OCI-LY3 (cell line): ENCODE measurements around the gene KLB.

Experiments
- EZH2phosphoT487 ChIP-seq: fragments of 200-600 bp; shearing (Covaris generic); IDR thresholded peaks from 2 replicates; pipeline ENCODE4 v1.6.1; 2018; ENCODE audit warnings: antibody characterized with exemption, mixed run types, low read depth
- TF ChIP-seq, protein P1 (sequence below): fragments of 200-600, 300-600 bp; sonication (generic); IDR thresholded peaks from 2 replicates; pipeline ENCODE4 v1.5.1; 2014; ENCODE audit warnings: antibody characterized with exemption, low read length, low read depth

DNA sequence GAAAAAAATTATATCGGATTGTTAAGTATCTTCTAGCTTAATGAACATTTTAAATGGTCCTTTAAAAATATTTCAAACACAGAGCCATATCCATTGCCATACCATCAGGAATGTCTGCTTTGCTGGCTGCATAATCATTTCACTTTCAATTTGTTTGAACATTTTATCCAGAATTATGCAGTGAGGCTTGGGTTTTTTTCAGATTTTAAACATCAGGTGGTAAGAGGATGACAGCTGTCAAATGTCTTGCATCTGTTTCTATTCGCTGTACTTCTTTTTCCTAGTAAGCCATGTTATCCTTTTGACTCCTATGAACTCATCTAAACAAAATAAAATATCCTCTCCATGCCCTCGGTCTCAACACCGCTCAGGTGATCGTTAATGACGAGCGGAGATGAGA is 41.4 kb upstream of the KLB start:
- TF ChIP-seq, protein P1, sequence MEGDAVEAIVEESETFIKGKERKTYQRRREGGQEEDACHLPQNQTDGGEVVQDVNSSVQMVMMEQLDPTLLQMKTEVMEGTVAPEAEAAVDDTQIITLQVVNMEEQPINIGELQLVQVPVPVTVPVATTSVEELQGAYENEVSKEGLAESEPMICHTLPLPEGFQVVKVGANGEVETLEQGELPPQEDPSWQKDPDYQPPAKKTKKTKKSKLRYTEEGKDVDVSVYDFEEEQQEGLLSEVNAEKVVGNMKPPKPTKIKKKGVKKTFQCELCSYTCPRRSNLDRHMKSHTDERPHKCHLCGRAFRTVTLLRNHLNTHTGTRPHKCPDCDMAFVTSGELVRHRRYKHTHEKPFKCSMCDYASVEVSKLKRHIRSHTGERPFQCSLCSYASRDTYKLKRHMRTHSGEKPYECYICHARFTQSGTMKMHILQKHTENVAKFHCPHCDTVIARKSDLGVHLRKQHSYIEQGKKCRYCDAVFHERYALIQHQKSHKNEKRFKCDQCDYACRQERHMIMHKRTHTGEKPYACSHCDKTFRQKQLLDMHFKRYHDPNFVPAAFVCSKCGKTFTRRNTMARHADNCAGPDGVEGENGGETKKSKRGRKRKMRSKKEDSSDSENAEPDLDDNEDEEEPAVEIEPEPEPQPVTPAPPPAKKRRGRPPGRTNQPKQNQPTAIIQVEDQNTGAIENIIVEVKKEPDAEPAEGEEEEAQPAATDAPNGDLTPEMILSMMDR = no peak
- TF ChIP-seq EZH2phosphoT487 = no peak
